RWPE2 (cell line): ENCODE data around the gene CCL1.

Source experiments
- ATAC-seq: fragments of 200-7000 bp; cut with Tn5 transposase; 3 replicates; pipeline ENCODE4 v1.9.1; 2021; ENCODE audit warnings: low read depth
- DNase-seq: peaks from one replicate; pipeline ENCODE4 v3.0.0-alpha.2; 2020; ENCODE audit warnings: low spot score
- H3K27ac ChIP-seq: fragments of 450-650 bp; 2 replicates; pipeline ENCODE4 v1.5.1; 2017; ENCODE audit warnings: mild to moderate bottlenecking; ENCODE audit not compliant: poor library complexity, severe bottlenecking
- H3K27me3 ChIP-seq: fragments of 250-450 bp; sonication (Bioruptor Pico); 2 replicates; pipeline ENCODE4 v1.5.1; 2021; ENCODE audit warnings: mild to moderate bottlenecking, moderate library complexity; ENCODE audit not compliant: insufficient read depth, poor library complexity, severe bottlenecking
- H3K36me3 ChIP-seq: fragments of 250-450 bp; sonication (Bioruptor Pico); 2 replicates; pipeline ENCODE4 v1.5.1; 2020; ENCODE audit warnings: low read depth, mild to moderate bottlenecking, moderate library complexity
- H3K4me1 ChIP-seq: fragments of 250-450 bp; sonication (Bioruptor Pico); 2 replicates; pipeline ENCODE4 v1.5.1; 2021; ENCODE audit warnings: mild to moderate bottlenecking, moderate library complexity; ENCODE audit not compliant: insufficient read depth, poor library complexity, severe bottlenecking
- H3K4me3 ChIP-seq: fragments of 250-450 bp; sonication (Bioruptor Pico); 2 replicates; pipeline ENCODE4 v1.5.1; 2021; ENCODE audit warnings: mild to moderate bottlenecking, moderate library complexity; ENCODE audit not compliant: severe bottlenecking
- H3K9me3 ChIP-seq: fragments of 250-450 bp; sonication (Bioruptor Pico); 2 replicates; pipeline ENCODE4 v1.5.1; 2021; ENCODE audit warnings: mild to moderate bottlenecking, moderate library complexity; ENCODE audit not compliant: severe bottlenecking
- TF ChIP-seq, protein P1 (sequence below): fragments of 450-650 bp; IDR thresholded peaks from one replicate; pipeline ENCODE4 v1.5.1; 2017; ENCODE audit warnings: mild to moderate bottlenecking, moderate library complexity; ENCODE audit not compliant: poor library complexity, severe bottlenecking

Gene CCL1

DNA sequence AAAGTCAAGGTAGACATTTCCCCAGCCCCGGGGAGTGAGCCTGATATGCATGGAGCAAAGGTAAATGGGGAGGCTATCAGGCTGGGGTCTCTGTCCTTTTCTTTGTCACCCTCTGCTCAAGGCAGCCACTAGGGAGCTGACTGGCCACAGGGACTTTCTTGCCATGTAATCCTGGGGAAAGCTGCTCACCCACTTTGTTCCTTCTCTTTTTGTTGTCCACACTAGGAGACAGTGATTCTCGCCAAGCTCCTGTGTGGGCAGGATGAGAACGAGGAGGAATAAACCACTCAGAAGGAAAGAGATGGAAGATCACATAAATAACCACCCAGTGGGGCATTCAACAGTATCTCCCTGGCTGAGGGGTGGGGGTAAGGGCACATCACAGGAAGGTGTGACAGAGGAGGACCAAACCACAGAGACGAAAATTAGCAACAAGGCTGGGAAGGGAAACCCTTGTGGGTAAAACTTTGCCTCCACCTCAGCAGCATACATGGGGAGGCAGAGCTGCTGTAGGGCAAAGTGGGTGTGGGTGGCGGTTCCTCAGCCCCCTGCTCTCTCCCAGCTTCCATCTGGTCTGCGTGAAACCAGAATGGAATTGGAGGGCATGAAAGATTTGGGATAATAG lies 26.2 kb upstream of the CCL1 start:
- Histone ChIP-seq H3K27ac (no peak overlapping the region), H3K36me3 (no peaks in the 10 kb centered on the region), H3K27me3 (no peaks in the 10 kb centered on the region), H3K9me3 (no peaks in the 10 kb centered on the region), H3K4me1 (no peaks in the 10 kb centered on the region), H3K4me3 (no peak overlapping the region)
- ATAC-seq (no peak), DNase-seq (no peak)
- TF ChIP-seq, protein P1, sequence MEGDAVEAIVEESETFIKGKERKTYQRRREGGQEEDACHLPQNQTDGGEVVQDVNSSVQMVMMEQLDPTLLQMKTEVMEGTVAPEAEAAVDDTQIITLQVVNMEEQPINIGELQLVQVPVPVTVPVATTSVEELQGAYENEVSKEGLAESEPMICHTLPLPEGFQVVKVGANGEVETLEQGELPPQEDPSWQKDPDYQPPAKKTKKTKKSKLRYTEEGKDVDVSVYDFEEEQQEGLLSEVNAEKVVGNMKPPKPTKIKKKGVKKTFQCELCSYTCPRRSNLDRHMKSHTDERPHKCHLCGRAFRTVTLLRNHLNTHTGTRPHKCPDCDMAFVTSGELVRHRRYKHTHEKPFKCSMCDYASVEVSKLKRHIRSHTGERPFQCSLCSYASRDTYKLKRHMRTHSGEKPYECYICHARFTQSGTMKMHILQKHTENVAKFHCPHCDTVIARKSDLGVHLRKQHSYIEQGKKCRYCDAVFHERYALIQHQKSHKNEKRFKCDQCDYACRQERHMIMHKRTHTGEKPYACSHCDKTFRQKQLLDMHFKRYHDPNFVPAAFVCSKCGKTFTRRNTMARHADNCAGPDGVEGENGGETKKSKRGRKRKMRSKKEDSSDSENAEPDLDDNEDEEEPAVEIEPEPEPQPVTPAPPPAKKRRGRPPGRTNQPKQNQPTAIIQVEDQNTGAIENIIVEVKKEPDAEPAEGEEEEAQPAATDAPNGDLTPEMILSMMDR, result no peak

DNA sequence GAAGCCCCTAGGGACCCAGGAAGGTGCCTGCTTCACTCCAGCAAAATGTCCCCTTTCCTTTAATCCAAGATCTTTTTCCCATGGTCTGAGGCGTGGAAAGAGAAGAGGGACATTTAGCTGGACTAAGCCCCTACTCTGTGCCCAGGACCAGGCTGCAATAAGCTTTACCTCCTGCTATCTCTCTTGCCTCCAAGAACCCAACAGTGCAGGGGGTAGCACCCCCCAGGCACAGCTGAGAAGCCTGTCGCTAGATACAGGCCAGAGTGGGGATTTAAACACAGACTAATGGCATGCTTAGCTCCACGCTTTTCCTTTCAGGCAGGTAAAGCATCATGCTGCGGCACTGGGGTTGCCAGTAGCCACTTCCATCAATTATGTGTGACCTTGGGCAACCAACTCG lies 24.5 kb upstream of the CCL1 start:
- Histone ChIP-seq H3K4me1 (no peaks in the 10 kb centered on the region), H3K36me3 (no peaks in the 10 kb centered on the region), H3K27me3 (no peaks in the 10 kb centered on the region), H3K4me3 (no peak overlapping the region), H3K9me3 (no peaks in the 10 kb centered on the region), H3K27ac (no peak overlapping the region)
- TF ChIP-seq, protein P1, result no peak
- ATAC-seq, result no peak
- no peak for DNase-seq

DNA sequence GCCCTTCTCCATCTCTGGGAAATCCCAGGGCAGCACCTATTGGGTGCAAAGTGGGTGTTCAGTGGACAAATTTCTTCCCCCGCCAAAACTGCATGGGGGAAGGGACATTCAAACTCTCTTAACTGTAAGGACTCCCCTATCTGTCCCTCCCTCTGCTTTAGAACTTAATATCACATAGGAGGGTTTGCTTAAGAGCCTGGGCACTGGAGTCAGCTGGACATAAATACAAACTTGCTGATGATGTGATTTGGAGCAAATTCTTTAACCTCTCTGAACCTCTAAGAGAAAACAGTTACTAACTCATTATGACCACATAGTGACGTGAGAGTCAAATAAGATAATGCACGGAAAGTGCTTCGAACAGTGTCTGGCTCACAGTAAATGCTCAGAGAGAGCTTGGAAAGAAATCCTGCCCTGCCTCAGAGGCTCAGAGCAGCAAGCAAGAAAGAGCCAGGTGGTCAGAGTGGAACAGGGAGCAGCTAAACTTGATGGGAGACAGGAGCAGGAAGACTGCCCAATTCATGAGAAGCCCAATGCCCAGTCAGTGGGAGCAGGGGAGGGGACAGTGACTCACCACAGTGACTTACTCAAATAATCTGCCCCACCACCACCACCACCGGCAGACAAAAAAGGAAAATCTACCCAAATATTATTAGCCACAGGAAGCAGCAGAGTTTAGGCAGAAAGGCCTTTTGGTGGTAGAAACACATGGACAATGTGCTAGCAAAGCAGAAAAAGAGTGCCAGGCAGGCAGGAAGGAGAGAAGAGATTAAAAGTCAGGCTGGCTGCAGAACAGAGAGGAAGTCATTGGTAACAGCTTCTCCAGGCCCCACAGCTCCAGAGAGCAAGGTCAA lies 23.9 kb upstream of the CCL1 start:
- Histone ChIP-seq H3K4me1 (no peaks in the 10 kb centered on the region), H3K36me3 (no peaks in the 10 kb centered on the region), H3K27me3 (no peaks in the 10 kb centered on the region), H3K9me3 (no peaks in the 10 kb centered on the region), H3K4me3 (no peak overlapping the region), H3K27ac (no peak overlapping the region)
- TF ChIP-seq, protein P1, result no peak
- ATAC-seq (no peak), DNase-seq (no peak)

DNA sequence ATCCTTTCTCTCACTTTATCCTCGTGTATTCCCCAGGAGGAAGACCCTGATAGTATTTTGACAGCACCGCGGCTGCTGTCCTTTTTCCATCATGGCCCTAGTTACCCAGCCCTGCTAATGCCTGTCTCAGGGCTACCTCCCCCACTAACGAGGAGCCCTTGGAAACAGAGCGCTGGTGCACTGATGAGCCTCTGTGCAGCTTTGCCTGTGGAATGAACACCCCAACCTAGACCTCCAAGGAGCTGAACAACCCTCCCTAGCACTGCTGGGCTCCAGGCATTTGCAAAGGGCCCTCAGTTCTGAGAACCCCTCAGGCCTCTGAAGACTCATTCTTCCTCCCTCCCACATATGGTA lies 23.3 kb upstream of the CCL1 start:
- H3K27ac ChIP-seq, result no peak overlapping the region
- TF ChIP-seq, protein P1, result no peak
- ATAC-seq (no peak), DNase-seq (no peak)
- no peaks in the 10 kb centered on the region for H3K4me1 ChIP-seq
- no peaks in the 10 kb centered on the region for H3K27me3 ChIP-seq
- H3K4me3 ChIP-seq, result no peak overlapping the region
- no peaks in the 10 kb centered on the region for H3K36me3 ChIP-seq
- no peaks in the 10 kb centered on the region for H3K9me3 ChIP-seq
